ENCODE measurements around the gene POLD1.

GRCh38 chr19:50409347-50409746 is 25.2 kb downstream of the POLD1 start:
- no peak for TF ChIP-seq CTCF (conservative IDR thresholded peaks at IDR 0.05 in 1 of 2, IDR thresholded peaks at IDR 0.05 in 1 of 2; ENCODE audit: extremely low read depth in 1 of 2, insufficient read depth in 1 of 2, low read depth in 1 of 2, low read length in 2 of 2)
- no peak for TF ChIP-seq EZH2 (IDR thresholded peaks at IDR 0.05; ENCODE audit: borderline replicate concordance, low read length)

All from mammary epithelial cell (primary cell).